GM19023 (cell line): ENCODE results near the gene NTM.

Source experiments
- ATAC-seq: cut with Tn5 transposase; IDR thresholded peaks from one replicate; pipeline ENCODE4 v1.9.1; 2021; ENCODE audit warnings: mild to moderate bottlenecking, moderate library complexity; ENCODE audit not compliant: unreplicated experiment

NTM gene

GRCh38 chr11:131977231-131977630, 606.8 kb downstream of the NTM start:
- no peak for ATAC-seq

GRCh38 chr11:131977854-131978253, 607.4 kb downstream of the NTM start:
- no peak for ATAC-seq

- no peak for ATAC-seq
Measured at GRCh38 chr11:131978351-131978750, 607.9 kb downstream of the NTM start.

GRCh38 chr11:131979364-131979763, 608.9 kb downstream of the NTM start:
- ATAC-seq, result no peak

- ATAC-seq, result no peak
Measured at GRCh38 chr11:131980199-131980598, 609.8 kb downstream of the NTM start.

GRCh38 chr11:131980888-131981668, 610.7 kb downstream of the NTM start:
- no peak for ATAC-seq

GRCh38 chr11:131982154-131982553, 611.7 kb downstream of the NTM start:
- ATAC-seq, result no peak

- no peak for ATAC-seq
Measured at GRCh38 chr11:131985846-131986301, 615.5 kb downstream of the NTM start.

GRCh38 chr11:131987703-131988102, 617.3 kb downstream of the NTM start:
- no peak for ATAC-seq

- ATAC-seq, result no peak
Measured at GRCh38 chr11:131991606-131992005, 621.2 kb downstream of the NTM start.

GRCh38 chr11:131993246-131993645, 622.8 kb downstream of the NTM start:
- no peak for ATAC-seq

GRCh38 chr11:131998020-131998419, 627.6 kb downstream of the NTM start:
- no peak for ATAC-seq

- ATAC-seq, result no peak
Measured at GRCh38 chr11:131999084-131999483, 628.7 kb downstream of the NTM start.

- ATAC-seq, result no peak
Measured at GRCh38 chr11:131999955-132000354, 629.5 kb downstream of the NTM start.

GRCh38 chr11:132005887-132006286, 635.5 kb downstream of the NTM start:
- no peak for ATAC-seq

GRCh38 chr11:132006884-132007580, 636.6 kb downstream of the NTM start:
- ATAC-seq, result no peak

- no peak for ATAC-seq
Measured at GRCh38 chr11:132008226-132008625, 637.8 kb downstream of the NTM start.

GRCh38 chr11:132008872-132009271, 638.5 kb downstream of the NTM start:
- ATAC-seq, result no peak

- ATAC-seq, result no peak
Measured at GRCh38 chr11:132020001-132020400, 649.6 kb downstream of the NTM start.

GRCh38 chr11:132022285-132022684, 651.9 kb downstream of the NTM start:
- ATAC-seq, result no peak

GRCh38 chr11:132022733-132023478, 652.5 kb downstream of the NTM start:
- ATAC-seq, result no peak
